Ovary (tissue), 3 donors: ENCODE results near the gene FAM110D.

ENCODE experiments used
- CTCF ChIP-seq, 3 donors: fragments of 450-650 bp in 2 of 3; fragments of 200-600 bp in 1 of 3; IDR thresholded peaks; one replicate each; pipeline versions ENCODE4 v1.5.1 to v1.8.0; 2016 to 2022; ENCODE audit warnings: antibody characterized with exemption in 3 of 3, mild to moderate bottlenecking in 1 of 3
- POLR2A ChIP-seq: fragments of 450-650 bp; IDR thresholded peaks from one replicate; pipeline ENCODE4 v1.6.1; 2017; ENCODE audit warnings: antibody characterized with exemption, mild to moderate bottlenecking, moderate library complexity
- donor health status: DM: no; HTN: no; CAD: no.

DNA sequence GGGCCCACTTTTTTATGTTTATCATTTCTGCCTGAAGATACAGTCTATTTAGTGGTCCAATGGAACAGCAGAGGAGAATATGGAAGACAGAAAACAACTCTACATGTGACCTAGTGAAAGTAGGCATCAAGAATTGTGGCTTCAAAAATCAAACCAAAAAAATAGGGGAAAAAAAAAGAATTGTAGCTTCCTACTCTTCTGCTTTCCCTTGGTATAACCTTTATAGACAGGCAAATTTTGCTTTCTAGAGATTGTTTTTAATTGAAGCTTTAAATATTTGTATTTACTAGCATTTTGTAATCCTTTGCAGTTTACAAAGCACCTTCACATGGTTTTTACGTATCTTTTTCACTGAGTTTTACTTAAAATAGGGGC lies 32.9 kb upstream of the FAM110D start:
- TF ChIP-seq CTCF (IDR thresholded peaks at IDR 0.05) (no peak), POLR2A (no peak)
